ENCODE results near the gene BHLHE40.

The BHLHE40 gene

DNA sequence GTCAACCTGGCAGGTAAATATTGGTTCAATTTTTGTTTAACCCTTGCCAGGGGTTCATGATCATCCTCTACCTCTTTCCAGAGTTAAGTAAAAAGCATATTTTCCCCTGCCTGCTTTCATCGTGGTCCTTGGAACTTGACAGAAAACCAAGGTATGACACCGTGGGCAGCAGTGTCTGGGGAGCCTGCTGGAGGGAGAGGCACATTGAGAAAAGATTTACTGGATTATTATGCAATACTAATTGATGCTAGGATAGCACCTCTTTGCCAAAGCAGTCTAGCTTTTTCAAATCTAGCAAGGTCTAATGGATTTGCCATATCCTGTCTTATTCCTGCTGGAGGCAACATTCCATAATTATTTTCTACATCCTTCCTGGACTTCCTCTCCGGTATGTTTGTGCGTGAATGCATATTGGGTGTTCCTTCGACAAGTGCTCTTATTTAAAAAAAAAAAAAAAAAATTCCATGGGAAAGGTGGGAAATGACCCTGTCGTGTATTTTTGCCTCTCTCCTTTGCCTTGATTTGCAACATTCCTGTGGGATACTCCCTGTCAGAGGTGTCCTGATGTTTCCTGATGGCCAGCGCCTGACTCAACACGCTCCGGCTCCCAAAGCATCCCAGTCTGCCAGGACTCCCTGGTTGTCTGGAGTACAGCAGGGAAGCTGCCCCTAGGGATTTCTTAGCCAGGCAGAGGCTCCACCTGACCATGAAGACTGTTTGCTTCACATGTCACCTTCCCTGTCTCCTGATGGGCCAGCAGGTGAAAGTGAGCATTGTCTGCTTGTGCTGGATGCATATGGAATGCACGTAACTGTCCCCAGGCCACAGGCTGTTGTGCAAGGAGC is 6.3 kb downstream of the BHLHE40 start:
- DNase-seq: peak; percentile 54

DNA sequence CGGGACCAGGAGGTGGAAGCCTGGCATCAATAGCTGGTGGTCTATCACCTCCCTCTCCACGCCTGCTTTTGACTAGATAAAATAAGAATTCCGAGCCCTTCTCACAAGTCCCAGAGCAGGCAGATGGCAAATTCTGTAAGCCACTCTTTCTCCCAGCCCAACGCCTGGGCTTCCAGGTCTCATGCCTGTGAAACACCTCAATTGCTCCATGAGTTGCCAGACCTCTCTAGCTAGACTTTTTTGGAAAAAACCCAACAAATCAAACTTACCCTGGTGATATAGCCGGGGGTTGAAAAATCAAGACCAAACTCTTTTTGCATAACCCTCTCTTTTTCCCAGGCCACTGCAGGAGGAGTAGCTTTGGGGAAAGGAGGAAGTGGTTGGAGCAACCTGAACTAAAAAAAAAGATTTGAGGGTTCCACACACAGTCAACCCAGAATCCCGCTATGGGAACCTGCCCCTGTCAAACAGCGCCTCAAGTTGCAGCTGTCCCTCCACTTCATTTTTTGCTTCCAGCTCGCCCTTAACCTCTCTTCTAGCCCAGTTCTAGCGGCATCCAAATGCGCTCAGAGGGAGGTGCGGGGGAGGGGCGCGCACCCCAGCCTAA is 7.0 kb downstream of the BHLHE40 start:
- no peak for DNase-seq

DNA sequence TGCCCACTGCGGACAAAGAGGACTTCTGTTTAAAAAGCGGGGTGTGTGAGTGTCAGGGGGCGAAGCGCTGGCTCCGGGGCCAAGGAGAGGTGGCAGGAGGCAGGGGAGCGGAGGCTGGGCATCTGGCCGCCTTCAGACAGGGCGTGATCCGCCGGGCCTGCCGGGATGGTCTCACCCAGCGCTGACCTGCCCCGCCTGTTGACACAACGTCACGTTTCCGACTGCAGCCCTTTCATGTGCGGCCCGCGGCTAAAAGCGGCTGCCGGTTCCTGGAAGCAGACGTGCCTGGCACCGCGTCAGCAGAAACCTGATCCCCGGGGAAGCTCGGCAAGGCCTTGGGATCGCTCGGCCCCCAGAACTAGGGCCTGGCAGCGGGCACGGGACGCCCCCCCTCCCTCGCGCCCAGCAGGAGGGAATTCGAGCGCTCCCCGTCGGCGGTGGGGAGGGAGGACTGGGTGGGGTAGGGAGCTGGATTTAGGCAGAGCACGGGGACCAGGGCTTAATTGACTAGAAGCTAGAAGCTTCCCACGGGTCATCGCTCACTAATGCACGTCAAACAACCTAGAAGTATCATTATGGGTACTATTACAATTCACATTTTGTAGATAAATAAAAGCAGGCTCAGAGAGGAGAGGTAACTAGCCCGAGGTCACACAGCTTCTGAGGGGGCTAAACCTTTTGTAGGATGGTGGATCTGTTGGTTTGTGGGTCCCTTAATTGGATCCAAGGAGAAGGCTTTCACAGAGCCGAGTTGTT is 7.7 kb downstream of the BHLHE40 start:
- DNase-seq: peak; percentile 96

DNA sequence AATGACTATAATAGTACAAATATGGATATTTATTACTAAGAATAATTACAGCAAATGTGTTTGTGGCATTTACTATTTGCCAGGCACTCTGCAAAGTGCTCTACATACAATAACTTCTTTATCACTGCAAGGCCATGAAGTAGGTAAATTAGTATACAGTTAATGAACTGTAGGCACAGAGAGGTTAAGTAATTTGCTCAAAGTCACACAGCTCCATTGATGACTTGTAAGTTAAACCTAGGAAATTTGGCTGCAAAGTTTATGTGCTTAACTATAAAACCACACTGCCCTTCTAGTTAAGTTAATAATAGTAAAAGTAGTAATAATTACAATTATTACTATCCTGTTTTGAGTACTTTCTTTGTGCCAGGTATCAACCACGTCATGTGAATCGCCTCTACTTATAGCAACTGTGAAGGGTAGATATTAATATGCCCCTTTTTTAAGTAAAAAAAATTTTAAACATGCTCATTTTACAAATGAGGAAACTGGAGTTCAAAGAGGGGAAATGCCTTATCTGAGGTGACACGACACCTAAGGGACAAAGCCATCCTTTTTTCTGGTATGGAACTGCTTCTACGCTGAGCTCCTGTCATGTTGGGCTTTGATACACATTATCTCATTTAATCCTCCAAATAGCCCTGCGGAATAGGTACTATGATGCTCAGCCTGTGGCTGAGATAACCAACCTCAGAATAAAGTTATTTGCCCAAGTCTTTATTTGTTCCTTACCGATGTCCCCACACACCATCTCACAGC is 8.5 kb downstream of the BHLHE40 start:
- no peak for DNase-seq

DNA sequence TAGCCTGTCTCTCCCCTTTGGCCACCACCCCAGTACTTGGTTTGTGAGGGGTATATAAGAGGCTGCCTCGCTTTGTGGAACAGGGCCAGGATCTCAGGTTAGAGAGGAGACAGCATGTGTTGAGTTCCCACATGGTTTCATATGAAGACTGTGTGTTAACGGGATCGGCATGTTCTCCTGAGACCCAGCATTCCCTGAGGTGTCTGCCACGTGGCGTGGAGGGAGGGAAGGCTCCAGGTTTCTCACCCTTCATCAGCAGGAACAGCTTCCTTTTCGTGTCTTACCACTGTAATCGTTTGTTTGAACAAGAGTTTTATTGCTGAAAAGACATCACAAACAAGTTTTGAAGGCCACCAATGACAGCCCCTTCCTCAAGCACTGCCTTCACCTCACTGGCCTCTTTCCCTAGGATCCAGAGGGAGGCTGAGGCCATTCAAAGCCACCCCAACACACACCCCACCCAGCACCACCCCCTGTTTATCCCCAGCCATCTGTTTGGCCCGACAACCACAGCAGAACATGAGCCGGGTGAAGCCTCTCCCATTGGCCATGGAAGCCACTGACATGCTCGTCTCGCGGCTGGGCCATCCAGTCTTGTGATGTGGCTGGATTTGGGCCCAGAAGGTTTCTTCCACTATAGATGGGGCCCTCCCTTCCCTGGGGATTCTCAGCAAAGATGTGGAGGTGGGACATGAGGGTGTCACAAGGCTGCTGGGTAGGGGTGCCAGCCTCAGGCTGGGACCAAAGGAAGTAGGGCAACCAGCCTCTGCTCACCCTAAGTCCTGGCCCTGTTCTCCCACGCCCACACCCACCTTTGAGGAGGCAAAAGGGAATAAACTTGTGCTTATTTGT is 10.0 kb downstream of the BHLHE40 start:
- DNase-seq: no peak

DNA sequence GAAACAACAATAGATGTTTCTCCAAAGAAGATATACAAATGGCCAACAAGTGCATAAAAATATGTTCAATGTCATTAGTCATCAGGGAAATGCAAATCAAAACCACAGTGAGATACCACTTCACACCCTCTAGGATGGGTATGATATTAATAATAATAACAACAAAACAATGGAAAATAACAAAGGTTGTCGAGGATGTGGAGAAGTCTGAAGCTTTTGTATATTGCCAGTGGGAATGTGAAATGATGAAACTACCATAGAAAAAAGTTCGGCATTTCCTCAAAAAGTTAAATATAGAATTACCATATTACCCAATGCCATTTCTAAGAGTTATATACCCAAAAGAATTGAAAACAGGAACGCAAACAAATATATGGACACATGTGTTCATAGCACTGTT is 10.8 kb downstream of the BHLHE40 start:
- DNase-seq: no peak

DNA sequence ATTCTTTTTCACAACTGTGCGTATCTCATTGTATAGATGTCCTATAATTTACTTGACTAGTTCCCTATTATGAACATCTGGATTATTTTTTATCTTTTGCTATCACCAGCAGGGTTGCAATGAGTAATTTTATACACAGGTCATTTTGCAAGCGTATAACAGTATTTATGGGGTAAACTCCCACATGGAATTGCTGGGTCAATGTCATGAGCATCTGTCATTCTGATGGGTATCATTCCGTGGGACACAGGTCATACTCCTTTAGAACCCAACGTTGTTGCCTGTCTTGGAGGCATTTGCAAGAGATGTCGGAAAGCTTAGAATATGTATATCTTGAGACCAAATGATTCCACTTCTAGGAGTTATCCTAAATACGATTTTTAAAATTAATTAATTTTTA is 12.9 kb downstream of the BHLHE40 start:
- DNase-seq: no peak

DNA sequence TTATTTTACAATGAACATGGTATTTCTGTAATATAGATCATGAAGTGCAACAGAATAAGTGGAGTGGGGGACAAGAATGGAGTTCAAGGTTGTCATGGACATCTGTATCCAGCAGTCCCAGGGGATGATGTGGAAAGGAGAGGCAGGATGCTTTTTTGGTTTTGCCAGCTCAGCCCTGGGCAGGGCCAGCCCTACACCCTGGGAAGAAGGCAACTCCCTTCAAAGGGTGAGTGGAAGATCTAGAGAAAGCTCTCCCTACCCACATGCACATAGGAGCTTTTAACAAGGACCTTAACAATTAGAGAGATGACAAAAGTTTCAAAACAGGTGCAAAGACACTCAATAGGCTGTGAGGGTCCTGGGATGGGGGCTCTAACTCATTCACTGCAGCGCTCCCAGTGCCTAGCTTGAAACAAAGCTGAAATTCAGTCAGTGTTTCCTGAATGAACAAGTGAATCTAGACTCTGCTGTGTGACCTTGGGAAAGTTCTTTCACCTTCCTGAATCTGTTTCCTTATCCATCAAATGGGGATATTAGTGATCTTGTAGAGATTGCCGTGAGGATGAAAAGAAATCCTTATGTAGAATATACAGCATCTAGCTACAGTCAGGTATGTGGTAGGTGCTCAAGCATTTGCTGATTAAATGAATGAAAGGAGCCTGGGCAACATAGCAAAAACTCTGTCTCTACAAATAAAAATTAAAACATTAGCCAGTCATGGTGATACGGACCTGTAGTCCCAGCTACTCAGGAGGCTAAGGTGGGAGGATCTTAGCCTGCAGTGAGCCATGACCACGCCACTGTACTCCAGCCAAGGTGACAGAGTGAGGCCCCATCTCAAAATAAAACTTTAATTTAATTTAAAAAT is 14.3 kb downstream of the BHLHE40 start:
- no peak for DNase-seq

DNA sequence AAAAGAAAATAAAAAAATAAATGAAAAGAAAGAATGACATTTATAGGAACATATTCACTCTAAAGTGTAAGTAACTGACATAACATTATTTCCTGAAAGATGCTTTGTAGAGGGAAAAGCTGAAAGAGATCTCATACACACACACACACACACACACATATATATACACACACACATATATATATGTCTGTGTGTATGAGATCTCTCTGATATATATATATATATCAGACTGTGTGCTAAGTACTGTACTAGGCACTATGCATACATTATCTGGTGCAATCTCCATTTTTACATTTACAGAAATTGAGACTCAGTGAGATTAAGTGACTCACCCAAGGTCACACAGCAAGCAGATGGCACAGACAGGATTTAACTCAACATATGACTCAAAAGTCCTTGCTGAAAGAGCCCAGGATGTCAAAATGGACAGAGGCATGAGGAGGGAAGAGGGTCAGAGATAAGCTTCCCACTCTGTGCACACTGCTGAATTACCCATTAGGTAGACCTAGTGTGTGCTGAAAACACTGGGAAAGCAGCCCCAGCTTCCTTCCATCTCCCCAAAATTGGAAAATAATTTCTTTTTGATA is 15.0 kb downstream of the BHLHE40 start:
- no peak for DNase-seq

DNA sequence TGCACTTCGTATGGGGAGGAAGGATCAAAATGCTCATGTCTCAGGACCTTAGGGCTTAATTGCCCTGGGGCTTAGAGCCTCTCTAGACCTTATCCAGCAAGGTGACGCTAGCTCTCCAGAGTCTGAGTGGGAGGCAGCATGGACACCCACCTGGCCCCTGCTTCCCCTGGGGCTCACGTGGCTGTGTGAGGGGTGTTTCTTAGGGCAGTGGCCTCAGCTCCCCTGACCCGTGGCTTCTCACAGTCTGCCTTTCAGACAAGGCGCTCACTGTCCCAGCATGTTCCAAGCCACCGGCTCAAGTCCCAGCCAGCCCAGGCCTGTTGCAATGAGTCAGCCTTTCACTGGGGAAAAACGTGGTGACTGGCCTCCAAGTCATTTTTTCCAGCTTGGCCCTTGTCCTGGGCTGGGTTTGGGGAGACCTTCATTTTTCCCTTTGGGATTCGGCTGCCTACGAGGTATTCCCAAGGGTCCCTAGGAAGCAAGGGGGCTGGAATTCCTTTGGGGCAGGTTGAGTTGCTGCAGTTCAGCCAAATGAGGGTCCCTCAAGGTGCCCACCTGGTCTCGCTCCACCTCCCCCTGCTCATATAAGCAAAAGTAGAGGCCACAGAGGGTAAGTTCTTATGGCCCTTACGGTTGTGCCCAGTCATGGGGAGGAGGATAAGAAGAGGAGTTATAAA is 15.7 kb downstream of the BHLHE40 start:
- DNase-seq: no peak

DNA sequence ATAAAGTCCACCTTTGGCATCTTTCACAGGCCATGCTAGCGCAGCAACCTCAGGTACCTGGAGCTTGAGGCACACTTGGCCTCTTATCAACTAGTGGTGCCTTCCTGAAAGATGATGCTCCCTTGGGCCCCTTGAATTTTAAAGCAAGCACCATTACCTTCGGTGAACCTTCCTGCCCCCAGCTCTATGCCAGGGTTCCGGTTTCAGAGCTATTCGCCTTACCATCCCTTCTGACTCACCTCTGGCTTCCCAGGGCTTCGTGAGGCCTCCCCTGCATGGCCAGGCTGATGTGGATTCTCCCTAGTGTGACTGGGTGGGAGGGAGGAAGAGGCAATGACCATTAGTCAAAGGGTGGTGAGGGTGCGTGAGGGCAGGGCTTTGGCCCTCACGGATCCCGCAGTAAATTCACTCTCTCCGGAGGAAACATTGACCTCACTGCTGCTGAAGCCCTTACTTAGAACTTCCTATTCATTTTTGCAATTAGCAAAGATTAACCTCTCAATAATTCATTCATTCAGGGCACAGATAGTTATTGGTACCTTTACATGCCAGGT is 16.3 kb downstream of the BHLHE40 start:
- no peak for DNase-seq

DNA sequence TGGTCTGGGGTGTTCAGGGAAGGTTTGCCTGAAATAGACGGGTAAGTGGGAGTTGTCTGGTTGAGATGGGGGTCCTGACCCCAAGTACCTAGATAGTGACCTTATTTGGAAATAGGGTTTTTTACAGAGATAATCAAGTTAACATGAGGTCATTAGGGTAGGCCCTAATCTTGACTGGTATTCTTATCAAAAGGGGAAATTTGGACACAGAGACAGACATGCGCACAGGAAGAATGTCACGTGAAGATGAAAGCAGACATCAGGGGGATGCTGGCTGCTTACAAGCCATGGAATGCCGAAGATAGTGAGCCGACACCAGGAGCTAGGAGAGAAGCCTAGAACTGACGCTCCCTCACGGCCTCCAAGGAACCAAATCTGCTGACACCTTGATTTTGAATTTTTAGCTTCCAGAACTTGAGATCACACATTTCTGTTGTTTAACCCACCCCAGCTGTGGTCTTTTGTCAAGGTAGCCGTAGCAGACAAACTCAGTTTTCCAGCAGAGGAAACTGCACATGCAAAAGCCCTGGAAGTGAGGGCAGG is 17.1 kb downstream of the BHLHE40 start:
- no peak for DNase-seq

DNA sequence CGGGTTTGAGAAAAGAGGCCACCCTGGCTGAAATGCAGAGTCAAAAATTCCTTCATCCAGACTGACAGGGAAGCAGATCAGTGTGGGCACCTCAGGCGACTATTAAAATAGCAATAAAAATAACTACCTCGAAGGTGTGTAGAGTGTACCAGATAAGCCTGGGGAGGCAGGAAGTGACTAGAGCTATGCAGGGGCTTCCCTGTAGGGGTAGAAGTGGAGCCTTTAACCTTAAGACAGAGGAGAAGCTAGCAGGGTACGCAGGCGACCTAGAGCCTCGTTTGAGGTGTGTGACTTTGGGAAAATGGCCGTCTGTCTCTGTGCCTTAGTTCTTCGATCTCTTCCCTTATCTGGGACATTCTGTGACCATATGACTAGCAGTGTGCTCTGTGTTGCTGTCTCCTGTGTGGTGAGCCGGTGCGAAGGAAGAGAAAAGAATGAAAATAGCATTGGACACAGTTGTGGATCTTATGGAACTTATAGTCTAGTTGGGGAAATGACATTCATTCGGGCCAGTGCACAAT is 17.6 kb downstream of the BHLHE40 start:
- DNase-seq: no peak

DNA sequence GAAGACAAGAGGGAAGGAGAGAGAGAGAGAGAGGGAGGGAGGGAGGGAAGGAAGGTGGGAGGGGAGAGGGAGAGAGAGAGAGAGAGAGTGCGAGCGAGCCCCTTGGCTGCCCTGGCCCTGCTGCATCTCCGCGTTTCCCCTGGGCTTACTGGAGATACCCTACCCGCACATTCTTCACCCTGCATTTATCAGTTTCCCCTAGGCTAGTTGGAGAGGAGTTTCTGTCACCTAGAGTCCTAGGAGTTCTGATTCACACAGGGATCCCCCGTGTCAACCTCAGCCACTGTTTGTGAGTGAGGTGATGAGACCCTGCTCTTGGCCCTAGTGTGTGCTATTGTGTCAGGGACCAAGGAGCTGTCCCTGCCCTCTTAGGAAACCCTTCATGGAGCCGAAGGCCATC is 18.7 kb downstream of the BHLHE40 start:
- no peak for DNase-seq

DNA sequence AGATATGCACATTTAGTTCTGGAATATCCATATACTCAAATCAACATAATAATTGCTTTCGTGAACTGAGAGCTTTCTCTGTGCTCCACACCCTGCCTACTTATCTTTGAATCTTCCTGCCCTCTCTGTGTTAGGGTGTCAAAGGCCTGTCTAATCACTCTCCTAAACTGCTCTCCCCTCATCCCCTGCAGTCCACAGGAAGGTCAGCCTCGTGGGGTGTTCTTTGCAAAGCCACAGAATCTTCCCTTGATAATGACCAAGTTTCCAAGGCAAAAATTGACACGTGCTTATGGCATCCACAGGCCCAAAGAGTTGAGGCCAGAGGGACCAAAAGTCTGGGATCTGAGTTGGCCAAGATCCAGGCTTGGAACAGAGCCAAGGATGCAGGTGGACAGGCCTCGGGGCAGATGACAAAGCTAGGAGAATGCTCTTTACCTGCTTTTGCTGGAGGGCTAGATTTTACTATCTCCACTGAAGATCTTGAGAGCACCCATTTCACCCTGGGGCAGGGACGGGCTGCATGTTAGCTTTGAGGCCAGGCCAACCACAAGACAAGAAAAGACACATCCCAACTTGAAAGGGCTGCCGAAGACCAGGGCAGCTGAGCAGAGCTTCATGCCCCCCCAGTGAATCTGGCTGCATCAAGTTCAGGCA is 20.4 kb downstream of the BHLHE40 start:
- DNase-seq: no peak

DNA sequence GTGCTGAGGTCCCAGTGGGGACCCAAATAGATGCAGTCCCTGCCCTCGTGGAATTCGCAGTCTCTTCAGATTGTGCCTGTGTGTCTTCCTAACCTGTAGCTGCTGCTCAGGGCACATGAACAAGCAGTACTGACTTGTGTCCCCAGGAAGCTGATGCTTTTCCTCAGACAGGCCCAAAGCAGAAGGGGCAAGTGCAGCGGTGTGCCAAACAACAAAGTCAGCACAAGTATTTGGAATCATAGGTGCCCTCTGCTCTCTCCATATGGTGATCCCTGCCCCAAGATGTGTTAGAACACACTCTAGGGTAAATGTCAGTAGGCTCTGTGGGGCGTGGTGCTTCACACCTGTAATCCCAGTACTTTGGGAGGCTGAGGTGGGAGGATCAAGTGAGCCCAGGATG is 21.9 kb downstream of the BHLHE40 start:
- no peak for DNase-seq

DNA sequence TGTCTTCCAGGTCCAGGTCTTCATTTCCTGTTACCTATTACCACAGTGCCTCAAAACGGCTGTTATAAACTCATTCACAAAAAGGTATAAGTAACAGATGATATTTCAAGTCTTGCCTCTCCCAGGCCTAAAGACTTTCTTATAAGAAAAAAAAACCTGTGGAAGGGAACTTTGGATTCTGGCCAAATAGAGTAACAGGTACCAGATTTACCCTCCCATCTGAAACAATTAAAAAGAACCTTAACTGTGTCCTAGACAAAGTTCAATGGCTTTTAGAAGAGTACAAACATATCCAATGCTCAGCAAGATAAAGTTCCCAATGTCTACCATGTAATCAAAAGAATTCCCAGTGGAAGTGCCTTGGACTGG is 22.6 kb downstream of the BHLHE40 start:
- no peak for DNase-seq

DNA sequence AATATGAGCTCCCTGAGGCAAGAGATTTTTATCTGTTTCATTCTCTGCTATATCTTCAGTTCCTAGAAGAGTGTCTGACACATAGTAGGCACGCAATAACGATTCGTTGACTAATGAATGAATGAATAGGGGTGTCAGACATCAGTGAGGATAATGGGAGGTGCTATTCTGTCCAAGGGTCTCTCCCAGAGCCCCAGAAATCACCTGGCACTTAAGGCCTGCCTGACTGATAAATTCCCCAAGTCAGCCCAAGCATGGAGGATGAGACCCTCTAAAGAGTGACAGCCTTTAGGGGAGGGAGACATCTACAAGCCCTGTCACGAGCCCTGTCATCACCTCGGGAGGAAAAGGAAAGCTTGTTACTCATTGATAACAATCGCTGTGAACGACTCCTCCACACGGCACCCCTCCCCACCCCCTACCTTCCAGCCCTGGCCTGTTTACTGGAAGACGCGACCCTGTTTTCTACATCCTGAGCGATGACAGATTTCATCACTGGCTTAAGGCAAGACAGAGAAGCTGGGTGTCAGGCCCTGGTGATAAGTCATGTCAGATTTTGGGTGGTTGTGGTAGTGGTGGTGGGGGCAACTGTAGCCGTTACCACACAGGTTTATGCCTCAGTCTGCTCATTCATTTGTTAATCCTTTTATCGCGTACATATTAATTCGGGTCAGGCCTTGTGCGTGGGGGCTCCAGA is 23.1 kb downstream of the BHLHE40 start:
- DNase-seq: no peak

Measured in eye (tissue), 1 donor.